GM18870 (cell line): ENCODE results near the gene PTGR1.
"Not testable (repeated sequence)": the region's sequence is repeated elsewhere in the genome, so short reads cannot be mapped to it uniquely, and the experiment has no call there.

Experiments
- ATAC-seq: cut with Tn5 transposase; IDR thresholded peaks from one replicate; pipeline ENCODE4 v1.9.1; 2021; ENCODE audit warnings: moderate library complexity; ENCODE audit not compliant: unreplicated experiment

PTGR1 gene

DNA sequence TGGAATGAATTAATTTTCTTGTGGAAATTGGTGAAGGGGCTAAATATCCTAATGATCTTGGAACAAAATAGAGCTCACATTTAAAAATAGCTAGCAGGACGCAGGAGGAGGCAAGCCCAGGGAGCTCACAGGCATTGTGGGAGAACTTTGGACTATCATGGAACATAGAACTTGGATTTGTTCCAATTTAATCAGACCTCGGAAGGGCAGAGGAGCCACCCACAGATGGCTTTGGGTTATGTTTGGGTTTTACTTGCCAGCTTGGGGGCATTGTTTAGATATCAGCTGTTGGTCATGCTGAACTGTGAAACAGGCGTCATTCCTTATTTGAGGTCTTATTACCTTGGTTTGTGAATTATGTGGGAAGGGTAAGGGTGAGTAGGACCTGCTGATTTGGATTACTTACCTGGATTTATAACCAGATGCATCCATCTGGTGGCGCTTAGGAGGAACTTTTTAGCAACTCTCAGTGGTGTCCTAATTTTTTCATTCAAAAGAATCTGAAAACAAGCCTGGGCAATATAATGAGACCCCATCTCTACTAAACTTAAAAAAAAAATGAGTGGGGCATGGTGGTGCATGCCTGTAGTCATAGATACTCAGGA is 14.1 kb upstream of the PTGR1 start:
- ATAC-seq = no peak

DNA sequence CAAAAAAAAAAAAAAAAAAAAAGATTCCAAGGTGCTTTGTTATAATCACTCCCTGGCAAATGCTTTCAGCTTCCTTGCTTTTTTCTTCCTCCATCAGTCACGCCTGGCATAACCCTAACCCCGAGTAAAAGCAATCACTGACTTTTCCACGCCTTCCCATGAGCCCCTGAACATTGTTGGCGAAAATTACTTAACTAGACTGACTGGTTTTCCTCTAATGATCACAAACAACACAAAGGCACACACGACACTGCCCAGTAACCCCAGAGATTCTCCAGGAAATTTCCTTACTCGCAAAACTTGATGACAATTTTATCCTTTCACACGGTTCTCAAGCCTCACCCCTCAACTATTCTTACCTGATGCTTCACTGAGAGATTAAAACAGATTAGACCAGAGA is 11.4 kb upstream of the PTGR1 start:
- ATAC-seq = no peak

DNA sequence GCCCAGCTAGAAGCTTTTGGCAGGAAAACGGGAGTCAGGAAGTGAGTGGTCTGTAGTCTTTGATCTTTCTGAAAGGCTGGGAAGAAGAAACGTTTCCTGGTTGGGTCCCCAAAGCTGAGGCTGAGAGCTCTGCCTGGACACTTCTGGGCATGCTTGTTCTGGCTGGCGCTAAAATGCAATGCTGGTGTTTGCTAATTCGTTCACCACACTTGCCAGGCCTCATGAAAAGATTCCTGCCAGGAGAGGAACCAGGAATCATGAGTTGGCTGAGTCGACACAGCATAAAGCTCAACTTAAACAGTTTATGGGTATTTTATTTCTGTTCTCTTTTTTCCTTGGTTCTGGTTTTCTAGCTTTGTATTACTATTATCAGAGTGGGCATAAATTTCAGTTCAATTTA is 10.7 kb upstream of the PTGR1 start:
- ATAC-seq = no peak

DNA sequence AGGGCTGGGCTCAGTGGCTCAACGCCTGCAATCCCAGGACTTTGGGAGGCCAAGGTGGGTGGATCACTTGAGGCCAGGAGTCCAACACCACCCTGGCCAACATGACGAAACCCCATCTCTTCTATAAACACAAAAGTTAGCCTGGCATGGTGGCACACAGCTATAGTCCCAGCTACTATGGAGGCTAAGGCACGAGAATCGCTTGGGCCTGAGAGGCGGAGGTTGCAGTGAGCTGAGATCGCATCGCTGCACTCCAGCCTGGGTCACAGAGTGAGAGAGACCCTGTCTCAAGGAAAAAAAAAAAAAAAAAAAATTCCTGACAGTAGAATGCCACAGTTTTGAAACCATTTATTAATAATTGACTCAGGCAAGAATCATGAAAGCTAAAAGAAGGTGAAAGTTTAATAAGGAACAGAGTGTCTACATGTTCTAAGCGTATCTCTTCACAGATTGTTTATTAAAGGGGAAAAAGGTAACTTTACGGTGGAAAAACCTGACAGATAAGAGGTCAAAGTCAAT is 5.7 kb upstream of the PTGR1 start:
- ATAC-seq = no peak

DNA sequence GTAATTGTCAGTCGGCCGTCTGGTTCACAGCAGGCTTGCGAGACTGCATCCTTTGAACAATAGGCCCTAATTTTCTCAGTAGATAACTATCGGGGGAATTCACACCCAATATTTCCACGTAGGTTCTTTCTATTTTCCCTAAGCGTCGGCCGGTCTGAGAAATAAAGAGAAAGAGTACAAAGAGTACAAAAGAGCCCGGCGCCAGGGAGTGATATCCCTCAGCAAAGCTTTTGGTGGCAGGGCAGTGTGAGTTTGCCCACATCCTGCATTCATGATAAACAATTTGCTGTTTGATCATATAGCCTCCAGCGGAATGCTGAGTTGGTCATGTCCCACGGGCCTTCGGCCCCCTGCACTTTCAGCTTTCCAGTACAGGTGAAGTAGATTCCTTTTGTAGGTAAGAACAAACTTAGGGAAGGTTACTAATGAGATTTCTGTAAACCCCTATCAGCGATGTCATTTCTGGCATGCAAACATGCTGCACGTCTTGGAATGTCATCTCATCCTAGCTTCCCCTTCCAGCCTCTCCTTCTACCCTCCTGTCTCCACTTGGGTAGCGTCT is 4.7 kb upstream of the PTGR1 start:
- no peak for ATAC-seq

DNA sequence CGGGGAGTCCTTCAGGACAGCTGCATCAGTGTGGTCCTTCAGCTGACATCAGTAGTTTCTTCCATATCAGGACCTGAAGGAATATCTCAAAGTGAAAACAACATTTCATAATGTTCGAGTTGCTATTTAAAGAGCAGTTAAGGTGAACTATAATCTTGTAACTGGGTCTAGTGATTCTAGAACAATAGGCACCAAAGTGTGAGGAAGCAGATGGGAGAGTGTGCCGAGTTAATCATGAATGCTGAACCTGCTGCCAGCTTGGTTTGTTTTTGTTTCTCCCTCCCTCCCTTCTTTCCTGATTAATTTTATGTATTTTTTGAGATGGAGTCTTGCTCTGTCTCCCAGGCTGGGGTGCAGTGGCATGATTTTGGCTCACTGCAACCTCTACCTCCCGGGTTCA is 3.6 kb upstream of the PTGR1 start:
- ATAC-seq = no peak

DNA sequence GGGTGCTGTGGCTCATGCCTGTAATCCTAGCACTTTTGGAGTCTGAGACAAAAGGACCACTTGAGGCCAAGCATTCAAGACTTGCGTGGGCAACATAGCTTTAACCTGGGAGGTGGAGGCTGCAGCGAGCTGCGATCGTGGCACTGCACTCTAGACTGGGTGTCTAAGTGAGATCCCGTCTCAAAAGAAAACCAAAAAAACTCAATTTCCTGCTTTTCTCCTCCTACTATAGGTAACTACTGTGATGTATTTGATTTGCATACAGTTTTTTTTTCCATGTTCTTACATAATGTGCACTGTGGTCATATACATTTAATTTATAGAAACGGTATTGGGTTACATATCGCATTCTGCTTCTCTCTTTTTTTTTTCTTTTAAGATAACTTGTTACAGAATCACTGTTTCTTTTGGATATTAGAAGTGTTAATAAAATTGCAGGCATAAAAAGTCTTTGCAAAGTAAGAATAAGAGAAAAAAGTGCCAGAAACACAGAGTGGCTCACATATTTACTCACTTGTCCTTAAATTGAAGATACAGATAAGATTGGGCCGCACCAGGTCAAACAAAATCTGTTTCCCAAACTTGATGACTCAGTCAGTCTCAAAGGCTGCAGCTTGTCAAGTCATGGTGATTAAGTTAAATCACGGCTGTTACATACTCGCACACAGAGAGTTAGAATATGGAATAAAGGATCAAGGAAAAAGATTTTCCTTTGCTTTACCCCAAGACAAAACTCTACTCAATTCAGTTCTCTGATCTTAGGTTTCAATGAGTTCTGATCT is 2.0 kb upstream of the PTGR1 start:
- no peak for ATAC-seq

DNA sequence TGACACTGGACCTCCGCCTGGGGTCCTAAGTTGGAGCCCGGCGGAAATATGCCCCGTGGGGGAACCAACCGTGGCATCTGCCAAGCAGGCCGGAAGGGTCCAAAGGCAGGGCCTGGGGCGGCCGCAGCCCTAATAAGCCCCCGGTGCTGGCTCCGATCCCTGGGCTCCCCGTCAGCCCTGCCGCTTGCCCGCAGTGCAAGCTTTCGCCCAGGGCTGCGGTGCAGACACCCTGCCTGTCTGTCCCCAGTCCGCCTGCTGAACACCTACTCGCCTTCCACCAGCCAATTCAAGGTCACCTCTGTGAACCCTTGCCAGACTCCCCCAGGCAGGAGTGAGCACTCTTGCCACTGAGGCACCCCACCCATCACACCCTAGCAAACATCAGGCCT is 502 bp upstream of the PTGR1 start:
- ATAC-seq = no peak

DNA sequence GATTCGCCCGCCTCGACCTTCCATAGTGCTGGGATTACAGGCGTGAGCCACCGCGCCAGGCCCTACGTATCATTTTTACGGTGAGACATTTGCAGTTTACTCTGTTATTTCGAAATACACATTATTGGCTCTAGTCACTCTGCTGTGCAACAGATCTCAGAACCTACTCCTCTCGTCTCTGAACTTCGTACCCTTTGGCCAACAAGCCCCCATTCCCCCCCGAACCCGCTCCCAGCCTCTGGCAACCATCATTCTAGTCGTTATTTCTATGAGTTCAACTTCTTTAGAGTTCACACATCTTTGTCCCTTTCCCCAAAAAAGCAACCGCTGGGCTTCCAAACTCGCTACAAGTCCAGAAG is 735 bp downstream of the PTGR1 start:
- ATAC-seq = no peak

DNA sequence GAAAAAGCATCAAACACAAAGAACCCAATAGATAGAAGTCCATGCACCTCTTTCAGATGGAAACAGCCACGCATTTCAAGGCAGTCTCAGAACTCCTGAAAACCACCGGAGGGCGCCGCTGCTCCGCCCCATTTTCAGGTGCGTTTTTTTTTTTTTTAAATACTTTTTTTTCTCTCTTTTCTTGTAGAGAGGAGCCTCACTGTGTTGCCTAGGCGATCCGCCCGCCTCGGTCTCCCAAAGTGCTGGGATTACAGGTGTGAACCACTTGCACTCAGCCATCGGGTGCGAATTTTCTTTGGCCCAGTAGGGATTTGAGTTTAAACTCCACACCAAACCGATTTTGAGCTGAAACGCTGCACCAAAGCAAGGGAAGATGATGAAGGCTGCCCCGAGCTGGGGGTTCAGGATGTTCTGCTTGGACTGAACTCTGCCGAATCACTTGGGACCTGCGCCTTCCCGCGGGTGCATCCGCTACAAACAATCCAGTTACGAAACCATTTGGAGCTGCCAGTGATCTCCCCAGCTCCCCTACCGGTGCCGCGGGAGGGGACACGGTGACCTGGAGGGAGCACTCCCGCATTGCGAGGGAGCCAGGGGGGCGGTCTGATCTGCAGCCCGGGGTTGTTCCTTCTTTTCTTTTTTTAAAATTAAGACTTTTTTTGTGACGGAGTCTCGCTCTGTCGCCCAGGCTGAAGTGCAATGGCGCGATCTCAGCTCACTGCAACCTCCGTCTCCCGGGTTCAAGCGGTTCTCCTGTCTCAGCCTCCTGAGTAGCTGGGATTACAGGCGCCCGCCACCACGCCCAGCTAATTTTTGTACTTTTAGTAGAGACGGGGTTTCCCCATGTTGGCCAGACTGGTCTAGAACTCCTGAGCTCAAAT is 1.4 kb downstream of the PTGR1 start:
- no peak for ATAC-seq

DNA sequence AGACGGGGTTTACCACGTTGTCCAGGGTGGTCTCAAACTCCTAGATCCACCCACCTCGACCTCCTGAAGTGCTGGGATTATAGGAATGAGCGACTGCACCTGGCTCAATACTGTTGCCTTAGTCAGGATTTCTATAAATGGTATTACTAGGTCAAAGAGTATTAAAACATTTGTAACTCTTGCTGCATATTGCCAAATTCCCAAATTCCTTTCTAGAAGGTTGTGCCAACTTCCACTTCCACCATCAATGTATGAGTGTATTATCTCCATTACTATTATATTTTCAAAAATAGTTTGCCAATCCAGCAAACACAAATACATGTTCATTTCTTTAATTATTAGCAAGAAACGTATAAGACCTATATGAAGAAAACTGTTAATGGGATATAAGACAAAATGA is 10.6 kb downstream of the PTGR1 start:
- no peak for ATAC-seq

DNA sequence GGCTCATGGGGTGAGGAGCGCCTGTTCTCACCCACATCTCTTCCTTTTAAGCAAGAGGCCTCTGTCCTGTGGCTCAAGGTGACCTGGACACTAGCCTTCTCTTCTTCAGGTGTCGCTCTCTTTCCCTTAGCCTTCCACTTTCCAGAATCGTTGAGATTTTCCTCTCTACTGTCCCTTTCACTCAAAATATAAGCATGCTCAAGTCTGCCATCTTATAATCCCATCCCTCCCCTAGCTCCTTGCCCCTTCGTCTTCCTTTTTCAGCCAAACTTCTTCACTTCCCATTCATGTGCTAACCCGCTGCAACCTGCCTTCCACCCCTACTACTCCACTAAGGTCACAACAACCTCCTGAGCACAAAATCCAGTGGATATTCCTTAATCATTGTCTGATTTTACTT is 13.1 kb downstream of the PTGR1 start:
- no peak for ATAC-seq

DNA sequence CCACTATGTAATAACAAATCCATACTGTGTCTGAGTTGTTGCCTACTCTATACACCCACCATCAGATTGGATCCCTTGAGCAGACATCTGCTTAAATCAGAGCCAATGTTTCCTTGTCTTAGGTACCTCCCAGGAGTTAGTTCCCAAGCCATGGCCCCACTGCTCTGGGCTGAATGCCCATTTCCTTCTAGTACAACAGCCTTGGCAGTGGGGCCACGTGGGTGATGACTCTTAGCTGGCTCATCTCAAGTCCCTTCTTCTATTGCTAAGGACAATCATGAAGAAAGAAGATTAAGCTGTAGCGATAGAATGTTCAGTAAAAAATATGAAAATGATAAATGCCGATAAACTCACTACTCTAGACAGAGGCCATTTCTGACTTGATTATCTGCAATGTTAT is 16.6 kb downstream of the PTGR1 start:
- no peak for ATAC-seq

DNA sequence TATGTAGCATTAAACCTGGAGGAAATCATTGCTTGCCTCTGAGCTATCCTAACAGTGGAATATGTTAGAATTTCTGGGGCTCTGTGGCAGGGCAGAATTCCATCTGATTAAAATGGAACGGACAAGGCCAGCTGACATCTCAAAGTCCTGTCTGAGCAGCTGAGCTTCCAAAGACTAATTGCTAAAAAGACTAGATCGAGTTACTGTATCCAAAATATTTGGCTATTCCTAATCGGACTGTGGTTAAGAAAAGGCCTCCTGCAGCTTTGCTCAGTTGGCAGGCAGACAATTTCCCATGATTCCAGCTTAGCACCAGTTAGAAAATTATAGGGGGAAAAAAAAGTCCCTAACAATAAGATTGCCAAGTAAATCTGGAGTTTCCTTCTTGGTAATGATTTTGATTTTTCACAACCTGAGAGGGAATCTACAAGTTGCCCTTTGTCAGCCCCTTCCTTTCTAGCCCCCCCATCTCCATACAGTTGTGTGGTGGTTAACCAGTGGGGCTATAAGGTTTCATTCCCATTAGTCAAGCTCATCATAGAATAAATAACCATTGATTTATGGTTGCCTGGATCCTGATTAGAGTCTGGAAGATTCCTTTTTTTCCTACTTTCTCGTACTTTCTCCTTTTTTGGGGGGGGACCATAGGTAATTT is 26.4 kb downstream of the PTGR1 start:
- ATAC-seq = no peak

DNA sequence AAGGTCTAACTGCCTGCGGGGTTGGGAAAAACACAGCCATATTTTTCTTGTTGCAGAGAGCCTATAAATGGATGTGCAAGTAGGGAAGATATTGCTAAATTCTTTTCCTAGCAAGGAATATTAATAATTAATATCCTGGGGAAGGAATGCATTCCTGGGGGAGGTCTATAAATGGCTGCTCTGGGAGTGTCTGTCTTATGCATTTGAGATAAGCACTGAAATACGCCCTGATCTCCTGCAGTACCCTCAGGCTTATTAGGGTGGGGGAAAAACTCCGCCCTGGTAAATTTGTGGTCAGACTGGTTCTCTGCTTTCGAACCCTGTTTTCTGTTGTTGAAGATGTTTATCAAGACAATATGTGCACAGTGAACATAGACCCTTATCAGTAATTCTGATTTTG is 31.3 kb downstream of the PTGR1 start:
- not testable (repeated sequence) for ATAC-seq

DNA sequence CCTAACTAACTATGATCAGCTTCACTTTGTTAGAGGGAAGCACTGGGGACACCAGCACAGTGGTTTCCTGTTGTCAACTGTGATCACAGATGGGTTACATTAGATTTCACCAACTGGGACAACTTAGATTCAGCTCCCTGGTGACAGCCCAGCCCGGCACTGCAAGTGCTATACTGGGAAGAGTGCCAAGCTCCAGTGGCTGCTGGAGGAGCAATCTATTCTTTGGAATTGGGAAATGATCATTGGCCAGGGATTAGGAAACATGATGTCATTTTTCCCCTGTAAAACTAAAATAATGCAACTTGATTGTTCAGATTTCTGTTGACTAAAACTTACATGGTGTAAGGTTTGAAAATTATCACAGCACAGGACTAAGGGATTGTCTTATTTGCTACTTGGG is 33.2 kb downstream of the PTGR1 start:
- ATAC-seq = no peak

DNA sequence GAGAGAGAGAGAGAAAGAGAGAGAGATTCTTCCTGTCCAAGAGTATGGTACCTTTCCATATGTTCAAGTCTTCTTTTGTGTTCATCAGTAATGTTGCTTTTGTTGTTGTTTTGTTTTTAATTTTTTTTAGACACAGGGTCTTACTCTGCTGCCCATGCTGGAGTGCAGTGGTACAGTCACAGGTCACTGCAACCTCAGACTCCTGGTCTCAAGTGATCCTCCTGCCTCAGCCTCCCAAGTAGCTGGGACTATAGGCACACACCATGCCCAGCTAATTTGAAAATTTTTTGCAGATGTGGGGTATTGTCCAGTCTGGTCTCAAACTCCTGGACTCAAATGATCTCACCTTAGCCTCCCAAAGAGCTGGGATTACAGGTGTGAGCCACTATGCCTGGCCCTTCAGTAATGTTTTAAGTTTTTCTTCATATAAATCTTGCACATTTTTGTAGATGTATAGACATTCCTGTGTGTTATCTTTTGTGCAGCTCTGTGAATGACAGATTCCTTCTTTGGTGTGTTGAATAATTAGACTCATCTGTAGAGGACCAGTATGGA is 38.2 kb downstream of the PTGR1 start:
- no peak for ATAC-seq

DNA sequence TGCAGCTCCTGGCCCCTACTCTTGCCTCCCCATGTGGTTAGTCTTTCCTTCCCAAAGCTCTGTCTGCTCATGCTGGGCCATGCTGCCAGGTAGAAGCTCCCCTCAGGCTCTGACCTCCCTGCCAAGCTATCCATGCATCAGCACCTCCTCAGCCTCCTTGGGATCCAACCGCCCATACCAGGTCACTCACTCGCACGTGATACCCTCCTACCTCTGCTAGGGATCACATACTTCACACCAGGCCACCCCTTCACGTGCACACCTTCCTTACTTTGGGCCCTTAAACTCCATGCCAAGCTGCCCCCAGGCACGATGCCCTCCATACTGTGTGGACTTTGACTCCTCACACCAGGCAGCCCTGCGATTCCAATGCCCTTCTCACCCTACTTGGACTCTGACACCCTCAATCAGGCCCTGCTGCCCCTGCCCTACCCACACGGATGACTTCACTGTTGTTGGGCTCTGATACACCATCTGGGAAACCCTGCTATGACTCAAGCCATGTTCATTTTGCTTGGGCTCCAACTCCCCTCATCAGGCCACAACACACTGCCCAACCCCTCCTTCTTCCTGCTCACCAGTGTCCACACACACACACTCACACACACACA is 40.3 kb downstream of the PTGR1 start:
- ATAC-seq = no peak

DNA sequence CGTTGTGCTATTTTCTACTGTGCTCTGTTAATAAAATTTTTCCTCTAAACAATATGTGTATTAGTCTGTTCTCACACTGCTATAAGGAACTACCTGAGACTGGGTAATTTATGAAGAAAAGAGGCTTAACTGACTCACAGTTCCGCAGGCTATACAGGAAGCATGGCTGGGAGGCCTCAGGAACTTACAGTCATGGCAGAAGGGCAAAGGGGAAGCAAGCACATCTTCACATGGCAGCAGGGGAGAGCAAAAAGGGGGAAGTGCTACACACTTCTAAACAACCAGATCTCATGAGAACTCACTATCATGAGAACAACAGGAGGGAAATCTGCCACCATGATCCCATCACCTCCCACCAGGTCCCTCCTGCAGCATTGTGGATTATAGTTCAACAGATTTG is 44.0 kb downstream of the PTGR1 start:
- ATAC-seq = not testable (repeated sequence)

DNA sequence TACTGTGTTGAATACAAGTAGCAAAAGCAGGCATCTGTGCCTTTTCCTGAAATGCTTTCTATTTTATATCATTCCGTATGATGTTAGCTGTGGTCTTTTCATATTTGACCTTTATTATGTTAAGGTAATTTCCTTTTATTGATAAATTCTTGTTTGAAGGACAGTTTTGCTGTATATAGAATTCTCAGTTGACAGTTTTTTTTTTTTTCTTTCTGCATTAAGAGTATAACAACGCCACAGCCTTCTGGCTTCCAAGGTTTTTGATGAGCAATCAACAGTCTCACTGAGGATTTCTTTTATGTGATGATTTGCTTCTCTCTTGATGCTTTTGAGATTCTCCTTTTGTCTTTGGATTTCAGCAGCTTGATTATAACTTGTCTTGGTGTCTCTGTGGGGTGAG is 50.8 kb downstream of the PTGR1 start:
- ATAC-seq = no peak
